Mesothelial cell of epicardium (in vitro differentiated cells): ENCODE results near the gene DYNLL2. TPM values are rescaled to one million over a fixed set of nuclear protein-coding genes. Genes with fewer than 3 reads are reported as not detected.
"Not testable (repeated sequence)": the region's sequence is repeated elsewhere in the genome, so short reads cannot be mapped to it uniquely, and the experiment has no call there.

ENCODE experiments used
- DNase-seq, 2 experiments: peaks; one replicate each; pipeline ENCODE4 v3.0.0; 2021; ENCODE audit warnings: low spot score in 2 of 2; ENCODE audit not compliant: unreplicated experiment in 2 of 2
- H3K27ac Mint-ChIP-seq: 2 replicates; pipeline ENCODE4 v1.8.0; 2021; ENCODE audit warnings: mixed read lengths
- H3K27me3 Mint-ChIP-seq: 2 replicates; pipeline ENCODE4 v1.8.0; 2021; ENCODE audit warnings: low read depth, mixed read lengths
- H3K36me3 Mint-ChIP-seq: 2 replicates; pipeline ENCODE4 v1.8.0; 2021; ENCODE audit warnings: mixed read lengths
- H3K4me1 Mint-ChIP-seq: 2 replicates; pipeline ENCODE4 v1.8.0; 2021; ENCODE audit warnings: mixed read lengths
- H3K4me3 Mint-ChIP-seq: 2 replicates; pipeline ENCODE4 v1.8.0; 2021; ENCODE audit warnings: mild to moderate bottlenecking, moderate library complexity, mixed read lengths
- H3K9me3 Mint-ChIP-seq: 2 replicates; pipeline ENCODE4 v1.8.0; 2021; ENCODE audit warnings: mixed read lengths
- total RNA-seq: library from RNA; stranded (reverse); gene quantifications from 3 replicates; pipeline ENCODE4 v1.2.1, GENCODE V29; 2021
- TF ChIP-seq, protein P1 (sequence below): fragments of 200-600 bp; sonication (generic); IDR thresholded peaks from one replicate; pipeline ENCODE4 v1.5.0; 2021; ENCODE audit warnings: antibody characterized with exemption; ENCODE audit not compliant: unreplicated experiment

Gene DYNLL2
- total RNA-seq, 1 donor from 2014 or later, result 43.5 TPM

DNA sequence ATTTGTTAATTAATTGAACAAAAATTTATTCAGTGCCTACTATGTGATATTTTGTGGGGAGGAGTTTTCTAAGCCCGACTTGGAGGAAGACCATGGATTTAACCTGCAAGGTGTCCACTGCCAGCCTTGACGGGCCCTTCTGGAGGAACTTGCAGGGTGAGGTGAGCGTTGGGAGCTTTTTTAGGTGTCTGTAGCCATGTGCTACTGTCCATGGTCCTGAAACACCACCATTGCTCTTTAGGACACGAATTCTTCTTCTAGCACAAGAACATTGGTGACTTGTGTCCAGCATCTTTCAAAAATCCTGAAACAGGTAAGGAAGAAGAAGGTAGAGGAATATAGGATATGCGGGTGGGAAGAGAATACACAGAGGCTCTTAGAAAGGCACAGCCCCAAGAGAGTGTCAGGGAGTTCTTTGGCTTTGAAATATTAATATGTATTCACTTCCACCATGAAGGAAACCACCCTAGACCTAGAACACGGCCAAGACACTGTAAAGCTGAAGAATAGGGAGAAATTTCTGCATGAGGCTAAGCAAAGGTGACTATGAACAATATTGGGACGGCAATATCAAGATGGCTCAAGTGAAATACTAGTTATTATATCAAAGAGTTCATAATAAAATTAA is 37.1 kb downstream of the DYNLL2 start:
- H3K9me3 Mint-ChIP-seq, result no peaks in the 10 kb centered on the region
- no peak overlapping the region for H3K4me3 Mint-ChIP-seq
- peaks cover 41% of the 10 kb centered on the region for H3K27me3 Mint-ChIP-seq
- H3K4me1 Mint-ChIP-seq, result no peaks in the 10 kb centered on the region
- no peaks in the 10 kb centered on the region for H3K36me3 Mint-ChIP-seq
- peak; percentile 40 to 60 for DNase-seq
- no peak overlapping the region for H3K27ac Mint-ChIP-seq
- TF ChIP-seq, protein P1, sequence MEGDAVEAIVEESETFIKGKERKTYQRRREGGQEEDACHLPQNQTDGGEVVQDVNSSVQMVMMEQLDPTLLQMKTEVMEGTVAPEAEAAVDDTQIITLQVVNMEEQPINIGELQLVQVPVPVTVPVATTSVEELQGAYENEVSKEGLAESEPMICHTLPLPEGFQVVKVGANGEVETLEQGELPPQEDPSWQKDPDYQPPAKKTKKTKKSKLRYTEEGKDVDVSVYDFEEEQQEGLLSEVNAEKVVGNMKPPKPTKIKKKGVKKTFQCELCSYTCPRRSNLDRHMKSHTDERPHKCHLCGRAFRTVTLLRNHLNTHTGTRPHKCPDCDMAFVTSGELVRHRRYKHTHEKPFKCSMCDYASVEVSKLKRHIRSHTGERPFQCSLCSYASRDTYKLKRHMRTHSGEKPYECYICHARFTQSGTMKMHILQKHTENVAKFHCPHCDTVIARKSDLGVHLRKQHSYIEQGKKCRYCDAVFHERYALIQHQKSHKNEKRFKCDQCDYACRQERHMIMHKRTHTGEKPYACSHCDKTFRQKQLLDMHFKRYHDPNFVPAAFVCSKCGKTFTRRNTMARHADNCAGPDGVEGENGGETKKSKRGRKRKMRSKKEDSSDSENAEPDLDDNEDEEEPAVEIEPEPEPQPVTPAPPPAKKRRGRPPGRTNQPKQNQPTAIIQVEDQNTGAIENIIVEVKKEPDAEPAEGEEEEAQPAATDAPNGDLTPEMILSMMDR, result no peak

- H3K36me3 Mint-ChIP-seq, result no peaks in the 10 kb centered on the region
- no peak for DNase-seq
- H3K4me1 Mint-ChIP-seq, result no peaks in the 10 kb centered on the region
- no peak overlapping the region for H3K27ac Mint-ChIP-seq
- no peak overlapping the region for H3K4me3 Mint-ChIP-seq
- TF ChIP-seq, protein P1, result no peak
- peaks cover 39% of the 10 kb centered on the region for H3K27me3 Mint-ChIP-seq
- H3K9me3 Mint-ChIP-seq, result no peaks in the 10 kb centered on the region
These were observed 38.7 kb downstream of the DYNLL2 start for GRCh38 chr17:58121925-58122324.

GRCh38 chr17:58127846-58128245 is 44.6 kb downstream of the DYNLL2 start:
- no peaks in the 10 kb centered on the region for H3K9me3 Mint-ChIP-seq
- H3K27ac Mint-ChIP-seq, result no peak overlapping the region
- H3K4me1 Mint-ChIP-seq, result no peaks in the 10 kb centered on the region
- peaks cover 63% of the 10 kb centered on the region for H3K27me3 Mint-ChIP-seq
- no peak overlapping the region for H3K4me3 Mint-ChIP-seq
- TF ChIP-seq, protein P1, result no peak
- H3K36me3 Mint-ChIP-seq, result no peaks in the 10 kb centered on the region
- DNase-seq, result no peak

DNA sequence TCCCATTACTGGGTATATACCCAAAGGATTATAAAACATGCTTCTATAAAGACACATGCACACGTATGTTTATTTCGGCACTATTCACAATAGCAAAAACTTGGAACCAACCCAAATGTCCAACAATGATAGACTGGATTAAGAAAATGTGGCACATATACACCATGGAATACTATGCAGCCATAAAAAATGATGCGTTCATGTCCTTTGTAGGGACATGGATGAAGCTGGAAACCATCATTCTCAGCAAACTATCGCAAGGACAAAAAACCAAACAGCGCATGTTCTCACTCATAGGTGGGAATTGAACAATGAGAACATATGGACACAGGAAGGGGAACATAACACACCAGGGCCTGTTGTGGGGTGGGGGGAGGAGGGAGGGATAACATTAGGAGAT is 49.5 kb downstream of the DYNLL2 start:
- H3K9me3 Mint-ChIP-seq, H3K27ac Mint-ChIP-seq: not testable (repeated sequence)
- peaks cover 82% of the 10 kb centered on the region for H3K27me3 Mint-ChIP-seq

DNA sequence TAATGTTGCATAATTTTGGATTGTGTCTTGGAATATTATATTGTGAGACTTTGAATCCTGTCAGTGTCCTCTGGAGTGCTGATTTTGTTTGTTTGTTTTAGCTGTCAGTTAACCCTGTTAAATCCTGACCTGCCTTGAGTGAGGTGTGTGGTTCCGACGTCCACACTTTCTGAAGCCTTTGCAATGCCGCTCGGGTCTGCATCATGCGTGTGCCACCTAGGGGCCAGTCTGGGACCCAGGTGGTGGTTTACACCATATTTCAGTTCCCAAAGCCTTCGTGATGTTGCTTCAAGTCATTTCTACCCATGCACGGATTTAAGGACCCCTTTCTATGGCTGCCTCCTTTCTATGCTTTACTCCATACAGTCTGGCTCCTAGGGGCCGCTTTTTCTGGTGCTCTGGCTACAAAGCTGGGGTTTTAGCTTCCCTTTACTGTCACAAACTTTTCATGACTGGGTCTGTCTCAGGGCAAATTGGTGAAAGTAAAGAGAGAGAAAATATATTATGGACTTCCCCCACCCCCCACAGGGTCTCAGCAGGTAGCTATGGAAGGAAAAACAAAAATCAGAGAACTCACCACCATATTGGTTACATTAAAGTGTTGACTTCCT is 53.6 kb downstream of the DYNLL2 start:
- peaks cover 3% of the 10 kb centered on the region for H3K9me3 Mint-ChIP-seq
- H3K27ac Mint-ChIP-seq, result no peak overlapping the region
- no peak overlapping the region for H3K4me3 Mint-ChIP-seq
- H3K4me1 Mint-ChIP-seq, result no peaks in the 10 kb centered on the region
- no peaks in the 10 kb centered on the region for H3K36me3 Mint-ChIP-seq
- DNase-seq, result no peak
- peaks cover 77% of the 10 kb centered on the region for H3K27me3 Mint-ChIP-seq
- TF ChIP-seq, protein P1, result no peak

More for the DNA sequence above, 49.5 kb downstream of the DYNLL2 start:
- not testable (repeated sequence) for H3K4me1 Mint-ChIP-seq, DNase-seq, H3K4me3 Mint-ChIP-seq, H3K36me3 Mint-ChIP-seq

GRCh38 chr17:58141505-58141904 is 58.3 kb downstream of the DYNLL2 start:
- peaks cover 51% of the 10 kb centered on the region for H3K27me3 Mint-ChIP-seq
- H3K36me3 Mint-ChIP-seq, result no peaks in the 10 kb centered on the region
- TF ChIP-seq, protein P1, result no peak
- no peaks in the 10 kb centered on the region for H3K4me1 Mint-ChIP-seq
- H3K9me3 Mint-ChIP-seq, result peaks cover 31% of the 10 kb centered on the region
- H3K4me3 Mint-ChIP-seq, result no peak overlapping the region
- H3K27ac Mint-ChIP-seq, result no peak overlapping the region
- DNase-seq, result no peak

DNA sequence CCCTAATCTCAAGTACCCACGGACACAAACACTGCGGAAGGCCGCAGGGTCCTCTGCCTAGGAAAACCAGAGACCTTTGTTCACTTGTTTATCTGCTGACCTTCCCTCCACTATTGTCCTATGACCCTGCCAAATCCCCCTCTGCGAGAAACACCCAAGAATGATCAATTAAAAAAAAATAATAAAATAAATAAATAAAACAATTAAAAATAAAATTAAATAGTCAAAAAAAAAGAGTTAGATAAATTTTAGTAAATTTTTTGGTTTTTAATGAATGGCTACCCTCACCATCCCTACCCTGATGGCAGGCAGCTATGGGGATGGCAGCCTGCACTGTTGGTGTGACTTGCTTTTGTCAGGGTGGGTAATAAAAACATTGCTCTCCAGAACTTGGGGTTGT is 60.1 kb downstream of the DYNLL2 start:
- not testable (repeated sequence) for DNase-seq, H3K4me1 Mint-ChIP-seq, H3K27ac Mint-ChIP-seq, H3K36me3 Mint-ChIP-seq, H3K4me3 Mint-ChIP-seq
- Mint-ChIP-seq H3K27me3 (peaks cover 48% of the 10 kb centered on the region), H3K9me3 (peaks cover 33% of the 10 kb centered on the region)
